GM23248 (cell line): ENCODE measurements around the gene ETV6. TPM values are rescaled to one million over a fixed set of nuclear protein-coding genes. Genes with fewer than 3 reads are reported as not detected.

ENCODE experiments used
- DNase-seq: peaks from one replicate; pipeline ENCODE4 v3.0.0-alpha.2; 2015
- H2AFZ ChIP-seq: fragments of 200-600 bp; sonication (generic); 2 replicates; pipeline ENCODE4 v1.6.1; 2016; ENCODE audit warnings: antibody characterized with exemption
- H3F3A ChIP-seq: fragments of 200-600 bp; sonication (generic); 2 replicates; pipeline ENCODE4 v1.6.1; 2016; ENCODE audit warnings: mild to moderate bottlenecking, antibody characterized with exemption, mixed run types; ENCODE audit not compliant: insufficient read depth
- H3K27ac ChIP-seq: fragments of 200-600 bp; sonication (generic); 2 replicates; pipeline ENCODE4 v1.5.1; 2016; ENCODE audit warnings: mild to moderate bottlenecking
- H3K27me3 ChIP-seq: fragments of 200-600 bp; sonication (generic); replicated peaks from 2 replicates; pipeline ENCODE4 v1.6.1; 2016; ENCODE audit warnings: mild to moderate bottlenecking; ENCODE audit not compliant: insufficient read depth
- H3K36me3 ChIP-seq: fragments of 200-600 bp; sonication (generic); 2 replicates; pipeline ENCODE4 v1.6.1; 2016; ENCODE audit warnings: low read depth, mild to moderate bottlenecking
- H3K4me1 ChIP-seq: fragments of 200-600 bp; sonication (generic); 2 replicates; pipeline ENCODE4 v1.6.1; 2016; ENCODE audit warnings: mild to moderate bottlenecking; ENCODE audit not compliant: insufficient read depth
- H3K4me2 ChIP-seq: fragments of 200-600 bp; sonication (generic); one replicate; pipeline ENCODE4 v1.6.1; 2016; ENCODE audit warnings: mild to moderate bottlenecking; ENCODE audit not compliant: unreplicated experiment
- H3K4me3 ChIP-seq: fragments of 200-600 bp; sonication (generic); 2 replicates; pipeline ENCODE4 v1.5.1; 2016; ENCODE audit warnings: mild to moderate bottlenecking
- H3K79me2 ChIP-seq: fragments of 200-600 bp; sonication (generic); 2 replicates; pipeline ENCODE4 v1.6.1; 2016; ENCODE audit warnings: mild to moderate bottlenecking; ENCODE audit not compliant: insufficient read depth
- H3K9ac ChIP-seq: fragments of 200-600 bp; sonication (generic); 2 replicates; pipeline ENCODE4 v1.6.1; 2016; ENCODE audit warnings: mild to moderate bottlenecking
- H3K9me2 ChIP-seq: fragments of 200-600 bp; sonication (generic); 2 replicates; pipeline ENCODE4 v1.6.1; 2016; ENCODE audit warnings: mixed run types, mild to moderate bottlenecking, moderate library complexity; ENCODE audit not compliant: insufficient read depth
- H3K9me3 ChIP-seq: fragments of 200-600 bp; sonication (generic); one replicate; pipeline ENCODE4 v1.6.1; 2017; ENCODE audit warnings: low read depth
- H4K20me1 ChIP-seq: fragments of 200-600 bp; sonication (generic); 2 replicates; pipeline ENCODE4 v1.6.0; 2016; ENCODE audit not compliant: insufficient read depth
- EZH2 ChIP-seq: fragments of 200-600 bp; sonication (generic); IDR thresholded peaks from 2 replicates; pipeline ENCODE4 v1.6.1; 2018; ENCODE audit warnings: antibody characterized with exemption, mild to moderate bottlenecking; ENCODE audit not compliant: insufficient read depth, poor library complexity, severe bottlenecking
- EZH2phosphoT487 ChIP-seq: fragments of 200-600 bp; sonication (generic); IDR thresholded peaks from 2 replicates; pipeline ENCODE4 v1.6.1; 2018; ENCODE audit warnings: antibody characterized with exemption, moderate library complexity, mild to moderate bottlenecking, low read depth; ENCODE audit not compliant: insufficient read depth
- WGBS, 2 experiments: methylation state at CpG; one replicate each; pipeline ENCODE4 v1.1.6; 2015 to 2017; ENCODE audit warnings: low lambda C conversion rate in 2 of 2, low coverage in 1 of 2; ENCODE audit errors: missing lambda C conversion rate in 2 of 2; 5-methylcytosine and 5-hydroxymethylcytosine counted together
- in situ Hi-C: fragments of 300-500 bp; cut with MboI; formaldehyde crosslinking; loops from 2 replicates; pipeline ENCODE4 v1.15.0; 2020
- polyA plus RNA-seq: library from polyadenylated mRNA; unstranded; fragments of >200 nt; fragmentation: Nextera tagmentation; extraction: Ambion mirVana; gene quantifications from 2 replicates; pipeline ENCODE4 v1.2.1, GENCODE V29; 2016
- total RNA-seq: library from RNA; depleted of rRNA; stranded (reverse); fragments of >200 nt; shearing (Covaris generic); gene quantifications from 2 replicates; pipeline ENCODE4 v1.2.3, GENCODE V29; 2014

ETV6 gene
- total and polyA plus RNA-seq, 2 experiments from 2014 or later = 2.5 to 10.4 TPM

DNA sequence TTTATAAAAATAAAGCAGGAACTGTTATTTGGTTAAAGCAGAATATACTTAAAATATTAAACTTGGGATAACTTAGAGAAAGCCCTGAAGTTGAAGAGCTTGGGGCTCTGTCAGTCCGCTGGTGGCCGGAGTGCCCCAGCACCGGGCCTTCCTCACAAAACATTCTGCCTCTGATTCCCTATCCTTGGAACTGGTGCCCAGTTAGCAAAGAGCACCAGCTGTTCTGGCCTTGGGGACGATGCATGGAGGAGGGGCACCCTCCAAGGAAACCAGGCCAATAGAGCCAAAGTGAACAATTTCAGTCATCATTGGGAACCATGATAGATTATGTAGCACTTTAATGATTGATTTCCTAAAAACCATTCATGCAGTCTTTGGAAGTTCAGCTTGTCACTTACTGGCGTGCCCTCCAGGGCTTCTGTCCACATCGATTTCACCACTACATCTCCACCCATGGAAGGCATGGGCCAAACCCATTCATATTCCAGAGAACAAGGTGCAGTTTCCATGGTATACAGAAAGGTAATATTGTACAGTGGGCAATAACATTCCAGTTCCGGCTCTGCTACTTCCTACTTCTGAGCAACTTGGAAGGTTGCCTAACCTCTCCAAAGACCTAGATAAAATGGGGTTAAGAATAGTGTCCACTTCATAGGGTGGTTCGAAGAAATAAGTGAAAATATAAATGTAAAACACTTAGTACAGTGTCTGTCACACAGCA lies 145.9 kb downstream of the ETV6 start:
- H3K27me3 ChIP-seq = no peaks in the 10 kb centered on the region
- in situ Hi-C loops = no loop called here
- no peak overlapping the region for H3K9ac ChIP-seq
- H3F3A ChIP-seq = peaks cover 33% of the 10 kb centered on the region
- 74 to 75% methylated on average over 8 of the region's 8 CpGs for WGBS, 2 experiments
- DNase-seq = peak; percentile 22
- H3K79me2 ChIP-seq = peaks cover 50% of the 10 kb centered on the region
- H4K20me1 ChIP-seq = no peaks in the 10 kb centered on the region
- no peaks in the 10 kb centered on the region for H3K9me3 ChIP-seq
- H3K27ac ChIP-seq = peak overlapping the region; percentile 37
- H3K4me3 ChIP-seq = no peak overlapping the region
- H2AFZ ChIP-seq = no peak overlapping the region
- TF ChIP-seq EZH2phosphoT487 (no peak), EZH2 (no peak)
- peak overlapping the region; percentile 47 for H3K4me2 ChIP-seq
- no peaks in the 10 kb centered on the region for H3K9me2 ChIP-seq
- peaks cover 42% of the 10 kb centered on the region for H3K4me1 ChIP-seq
- no peaks in the 10 kb centered on the region for H3K36me3 ChIP-seq

DNA sequence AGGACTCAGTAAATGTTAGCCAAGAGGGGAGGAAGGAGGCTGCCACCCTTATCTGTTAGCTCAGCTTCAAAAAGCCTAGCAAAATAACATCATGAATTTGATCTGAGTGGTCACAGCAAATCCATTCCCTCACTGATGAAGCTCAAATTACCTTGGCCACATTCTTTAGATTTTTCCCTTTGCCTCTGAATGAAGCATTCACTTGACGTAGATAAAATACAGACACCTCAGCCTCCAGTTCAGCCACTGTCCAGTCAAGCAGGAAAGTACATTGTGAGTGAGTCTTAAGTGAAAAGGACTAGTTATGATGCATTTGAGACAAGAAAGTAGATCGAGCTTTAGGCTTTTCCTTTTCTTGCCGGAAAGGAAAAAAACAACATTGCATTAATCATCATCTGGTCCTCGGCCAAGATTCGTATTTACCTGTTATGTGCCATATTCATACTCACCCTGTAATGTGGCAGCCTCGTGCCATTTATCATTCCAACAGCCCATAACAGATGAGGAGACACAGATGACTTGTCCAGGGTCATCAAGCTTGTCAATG lies 146.5 kb downstream of the ETV6 start:
- Histone ChIP-seq H3K27me3 (no peaks in the 10 kb centered on the region), H3K27ac (peak overlapping the region; percentile 37), H3K36me3 (no peaks in the 10 kb centered on the region), H3K9me3 (no peaks in the 10 kb centered on the region), H3F3A (peaks cover 33% of the 10 kb centered on the region), H3K9ac (no peak overlapping the region), H3K9me2 (no peaks in the 10 kb centered on the region), H2AFZ (no peak overlapping the region), H4K20me1 (no peaks in the 10 kb centered on the region), H3K4me1 (peaks cover 42% of the 10 kb centered on the region), H3K4me3 (no peak overlapping the region), H3K4me2 (peak overlapping the region; percentile 47), H3K79me2 (peaks cover 46% of the 10 kb centered on the region)
- peak; percentile 38 for DNase-seq
- WGBS, 2 experiments = 44 to 45% methylated on average over 6 of the region's 6 CpGs
- TF ChIP-seq EZH2phosphoT487 (no peak), EZH2 (no peak)
- in situ Hi-C loops = no loop called here

DNA sequence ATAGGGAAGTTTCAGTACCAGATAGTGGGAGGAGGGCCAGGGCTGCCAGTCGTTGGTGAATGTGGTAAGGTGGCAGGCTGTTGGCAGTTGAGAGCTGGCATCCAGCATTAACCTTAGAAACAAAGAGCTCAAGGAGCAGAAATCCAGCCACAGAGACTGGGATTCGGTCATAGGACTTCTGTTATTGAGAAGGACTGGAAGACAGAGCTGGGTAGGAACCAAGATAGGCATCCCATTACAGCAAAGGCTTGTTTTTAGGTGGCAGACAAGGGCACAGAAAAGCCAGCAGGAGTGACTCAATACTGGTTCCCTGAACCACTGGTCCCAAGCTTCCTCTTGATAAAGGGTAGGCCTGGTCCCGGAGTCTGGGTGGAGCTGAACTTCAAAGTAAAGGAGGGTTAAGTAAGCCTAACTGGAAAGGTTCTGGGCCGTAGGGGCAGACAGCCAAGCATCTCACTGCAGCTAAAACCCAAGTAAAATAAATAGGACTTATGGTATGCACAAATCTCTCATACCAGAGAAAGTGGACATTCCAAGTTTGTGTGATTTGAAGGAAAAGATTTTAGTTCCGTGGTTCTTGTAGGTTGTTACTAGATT lies 147.9 kb downstream of the ETV6 start:
- in situ Hi-C loops = no loop called here
- peaks cover 33% of the 10 kb centered on the region for H3F3A ChIP-seq

DNA sequence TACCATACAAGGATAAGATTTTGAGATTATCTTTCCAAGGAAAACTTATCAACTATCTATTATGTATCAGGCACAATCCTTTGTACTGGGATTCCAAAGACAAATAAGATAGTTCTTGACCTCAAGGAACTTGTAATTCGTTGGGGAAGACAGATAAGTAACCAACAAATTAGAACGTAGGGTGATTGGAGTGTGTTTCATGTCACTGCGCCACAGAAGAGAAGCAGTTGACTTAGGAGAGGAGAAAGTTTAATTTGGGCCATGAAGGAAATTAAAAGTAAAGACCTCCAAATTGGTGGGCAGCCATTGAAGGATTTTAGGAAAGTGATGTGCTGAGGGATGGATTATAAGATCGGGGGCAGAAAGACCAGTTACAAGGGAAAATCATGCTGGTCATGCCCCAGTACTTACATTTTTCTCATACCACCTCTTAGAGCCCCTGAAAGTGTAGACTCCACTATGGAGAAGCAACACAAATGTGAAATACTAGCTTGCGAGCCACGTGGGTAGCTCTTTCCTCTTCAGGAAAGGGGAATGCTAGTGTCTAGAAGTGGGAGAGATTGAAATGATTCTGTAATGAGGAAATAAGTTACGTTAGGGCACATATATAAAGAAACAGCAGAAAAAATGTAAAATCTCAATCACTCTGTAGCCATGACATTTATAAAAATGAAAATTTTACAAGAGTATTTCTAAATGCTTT lies 148.7 kb downstream of the ETV6 start:
- H3K9me2 ChIP-seq = no peaks in the 10 kb centered on the region
- H3K36me3 ChIP-seq = no peaks in the 10 kb centered on the region
- in situ Hi-C loops = no loop called here
- no peak overlapping the region for H3K9ac ChIP-seq
- TF ChIP-seq EZH2 (no peak), EZH2phosphoT487 (no peak)
- H2AFZ ChIP-seq = no peak overlapping the region
- H3F3A ChIP-seq = peaks cover 33% of the 10 kb centered on the region
- H3K79me2 ChIP-seq = peaks cover 31% of the 10 kb centered on the region
- H3K27me3 ChIP-seq = no peaks in the 10 kb centered on the region
- peaks cover 42% of the 10 kb centered on the region for H3K4me1 ChIP-seq
- DNase-seq = no peak
- H3K9me3 ChIP-seq = no peaks in the 10 kb centered on the region
- 92 to 93% methylated on average over 7 of the region's 7 CpGs for WGBS, 2 experiments
- no peak overlapping the region for H3K4me3 ChIP-seq
- H3K27ac ChIP-seq = peak overlapping the region; percentile 46
- no peaks in the 10 kb centered on the region for H4K20me1 ChIP-seq
- peak overlapping the region; percentile 53 for H3K4me2 ChIP-seq

More for the DNA sequence above, 147.9 kb downstream of the ETV6 start:
- Histone ChIP-seq H3K27me3 (no peaks in the 10 kb centered on the region), H3K36me3 (no peaks in the 10 kb centered on the region), H3K9me3 (no peaks in the 10 kb centered on the region), H3K4me2 (peak overlapping the region; percentile 53), H3K9ac (no peak overlapping the region), H3K4me3 (no peak overlapping the region), H3K4me1 (peaks cover 42% of the 10 kb centered on the region), H4K20me1 (no peaks in the 10 kb centered on the region), H3K27ac (peak overlapping the region; percentile 46), H3K79me2 (peaks cover 32% of the 10 kb centered on the region), H3K9me2 (no peaks in the 10 kb centered on the region), H2AFZ (no peak overlapping the region)
- 63 to 66% methylated on average over 5 of the region's 5 CpGs for WGBS, 2 experiments
- no peak for TF ChIP-seq EZH2phosphoT487
- no peak for TF ChIP-seq EZH2
- DNase-seq = peak; percentile 38
